ENCODE measurements around the gene STKLD1.

Gene STKLD1

GRCh38 chr9:133417541-133418461 lies 41.6 kb downstream of the STKLD1 start, which contains the start of gene REXO4:
REXO4 (minus strand) TSS chr9:133418010; CDS start chr9:133417844, 166 bp downstream.
- DNase-seq (ENCODE audit: low read depth) = peak; percentile 71

- no peak for DNase-seq (ENCODE audit: low read depth)
Observed at GRCh38 chr9:133419005-133419404, 42.8 kb downstream of the STKLD1 start.

DNA sequence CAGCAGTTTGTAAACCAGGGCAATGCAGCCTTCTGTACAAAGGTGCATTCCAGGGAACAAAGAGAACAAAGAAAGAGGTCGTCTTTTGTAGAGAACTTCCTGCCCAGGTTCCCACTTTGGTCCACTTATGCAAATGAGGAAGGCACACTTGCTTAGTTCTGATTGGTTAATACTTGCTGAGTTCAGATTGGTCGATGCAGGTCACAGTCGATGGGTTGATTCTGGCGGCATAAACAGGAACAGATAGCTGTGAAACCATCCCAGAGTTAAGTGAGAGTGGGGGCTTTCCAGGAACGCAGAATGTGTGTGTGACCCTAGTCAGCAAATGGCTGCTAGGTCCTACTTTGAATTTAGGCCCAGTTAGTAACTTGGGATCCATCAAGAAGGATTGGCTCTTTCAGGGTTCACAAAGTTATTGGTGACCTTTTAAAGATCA lies 44.2 kb downstream of the STKLD1 start:
- DNase-seq (ENCODE audit: low read depth) = no peak

- no peak for DNase-seq (ENCODE audit: low read depth)
Observed at GRCh38 chr9:133421615-133422542, 45.7 kb downstream of the STKLD1 start, which contains the start of gene ADAMTS13. ADAMTS13 (plus strand) TSS chr9:133422367; CDS start chr9:133422444, 77 bp downstream.

- no peak for DNase-seq (ENCODE audit: low read depth)
Observed at GRCh38 chr9:133423216-133423615, 47.0 kb downstream of the STKLD1 start.

DNA sequence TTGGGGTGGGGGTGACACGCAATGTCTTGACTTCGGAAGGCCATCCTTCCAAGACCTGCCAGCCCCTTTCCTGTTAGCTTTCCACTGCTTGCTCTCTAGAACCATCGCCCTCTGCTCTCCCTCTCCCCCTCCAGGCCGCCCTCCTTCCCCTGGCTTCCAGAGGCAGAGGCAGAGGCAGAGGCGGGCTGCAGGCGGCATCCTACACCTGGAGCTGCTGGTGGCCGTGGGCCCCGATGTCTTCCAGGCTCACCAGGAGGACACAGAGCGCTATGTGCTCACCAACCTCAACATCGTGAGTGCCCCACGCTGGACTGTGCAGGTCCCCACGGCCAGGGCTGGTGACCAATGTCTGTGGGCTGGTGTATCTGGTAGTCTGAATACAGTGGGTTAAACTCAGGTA lies 48.0 kb downstream of the STKLD1 start:
- no peak for DNase-seq (ENCODE audit: low read depth)

- no peak for DNase-seq (ENCODE audit: low read depth)
Observed at GRCh38 chr9:133425049-133425632, 49.0 kb downstream of the STKLD1 start.

DNA sequence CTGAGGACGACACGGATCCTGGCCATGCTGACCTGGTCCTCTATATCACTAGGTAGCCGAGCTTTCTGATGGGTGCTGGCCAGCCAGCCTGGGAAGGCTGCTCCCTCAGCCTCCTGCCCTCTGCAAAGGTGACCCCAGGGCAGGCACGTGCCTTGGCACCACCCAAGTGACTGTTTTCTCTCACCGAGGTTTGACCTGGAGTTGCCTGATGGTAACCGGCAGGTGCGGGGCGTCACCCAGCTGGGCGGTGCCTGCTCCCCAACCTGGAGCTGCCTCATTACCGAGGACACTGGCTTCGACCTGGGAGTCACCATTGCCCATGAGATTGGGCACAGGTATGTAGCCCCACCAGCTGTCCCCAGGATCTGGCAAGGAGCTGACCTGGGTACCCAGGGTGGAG lies 49.8 kb downstream of the STKLD1 start:
- DNase-seq (ENCODE audit: low read depth) = no peak

GRCh38 chr9:133427658-133428348 lies 51.6 kb downstream of the STKLD1 start:
- no peak for DNase-seq (ENCODE audit: low read depth)

DNA sequence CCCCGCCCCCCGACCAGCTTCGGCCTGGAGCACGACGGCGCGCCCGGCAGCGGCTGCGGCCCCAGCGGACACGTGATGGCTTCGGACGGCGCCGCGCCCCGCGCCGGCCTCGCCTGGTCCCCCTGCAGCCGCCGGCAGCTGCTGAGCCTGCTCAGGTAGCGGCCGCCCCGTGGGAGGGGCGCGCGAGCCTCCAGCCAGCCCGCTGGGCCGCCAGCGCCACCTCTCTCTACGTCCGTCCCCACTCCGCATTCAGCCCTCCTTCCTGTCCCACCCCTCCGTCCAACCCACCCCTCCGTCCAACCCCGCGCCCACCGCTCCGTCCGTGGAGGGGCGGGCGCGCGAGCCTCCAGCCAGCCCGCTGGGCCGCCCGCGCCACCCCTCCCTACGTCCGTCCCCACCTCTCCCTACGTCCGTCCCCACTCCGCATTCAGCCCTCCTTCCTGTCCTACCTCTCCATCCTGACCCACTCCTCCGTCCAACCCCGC lies 52.5 kb downstream of the STKLD1 start:
- DNase-seq (ENCODE audit: low read depth) = no peak

- DNase-seq (ENCODE audit: low read depth) = no peak
Observed at GRCh38 chr9:133429214-133429613, 53.0 kb downstream of the STKLD1 start.

- DNase-seq (ENCODE audit: low read depth) = no peak
Observed at GRCh38 chr9:133429641-133430161, 53.5 kb downstream of the STKLD1 start.

GRCh38 chr9:133430244-133430643 lies 54.1 kb downstream of the STKLD1 start:
- DNase-seq (ENCODE audit: low read depth) = no peak

GRCh38 chr9:133433351-133433843 lies 57.2 kb downstream of the STKLD1 start:
- no peak for DNase-seq (ENCODE audit: low read depth)

DNA sequence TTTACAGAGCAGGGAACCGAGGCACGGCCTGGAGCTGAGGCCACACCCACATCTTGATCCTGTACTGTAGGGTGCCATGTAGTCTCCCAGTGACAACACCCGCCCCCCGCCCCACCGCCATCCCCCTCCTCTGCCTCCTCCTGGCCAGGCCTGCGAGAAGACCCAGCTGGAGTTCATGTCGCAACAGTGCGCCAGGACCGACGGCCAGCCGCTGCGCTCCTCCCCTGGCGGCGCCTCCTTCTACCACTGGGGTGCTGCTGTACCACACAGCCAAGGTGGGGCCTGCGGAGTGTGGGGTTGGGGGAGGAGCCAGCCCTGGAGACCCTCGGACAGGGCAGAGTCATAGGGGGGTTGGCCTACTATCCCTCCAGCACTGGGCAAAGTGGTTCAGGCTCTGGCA lies 60.5 kb downstream of the STKLD1 start:
- no peak for DNase-seq (ENCODE audit: low read depth)

GRCh38 chr9:133437753-133438531 lies 61.8 kb downstream of the STKLD1 start:
- DNase-seq (ENCODE audit: low read depth) = no peak

- DNase-seq (ENCODE audit: low read depth) = no peak
Observed at GRCh38 chr9:133439337-133439736, 63.2 kb downstream of the STKLD1 start.

DNA sequence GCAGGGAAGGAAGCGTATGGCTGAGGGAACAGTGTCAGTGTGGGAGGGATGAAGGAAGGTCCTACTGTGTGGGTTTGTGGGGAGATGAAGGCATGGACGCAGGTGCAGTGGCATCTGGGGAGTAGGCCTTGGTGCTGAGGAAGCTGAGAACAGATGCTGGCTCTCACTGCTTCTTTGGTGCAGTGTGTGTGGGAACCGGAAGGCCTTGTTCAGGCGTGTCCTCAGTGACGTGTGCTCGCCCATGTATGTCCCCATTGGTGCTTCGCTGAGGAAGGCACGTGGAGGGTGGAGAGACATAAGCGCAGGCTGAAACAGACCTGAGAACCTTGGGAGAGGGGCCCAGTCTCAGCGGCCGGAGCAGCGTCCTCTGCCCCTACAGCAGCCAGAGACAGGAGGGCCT lies 64.7 kb downstream of the STKLD1 start:
- DNase-seq (ENCODE audit: low read depth) = no peak

DNA sequence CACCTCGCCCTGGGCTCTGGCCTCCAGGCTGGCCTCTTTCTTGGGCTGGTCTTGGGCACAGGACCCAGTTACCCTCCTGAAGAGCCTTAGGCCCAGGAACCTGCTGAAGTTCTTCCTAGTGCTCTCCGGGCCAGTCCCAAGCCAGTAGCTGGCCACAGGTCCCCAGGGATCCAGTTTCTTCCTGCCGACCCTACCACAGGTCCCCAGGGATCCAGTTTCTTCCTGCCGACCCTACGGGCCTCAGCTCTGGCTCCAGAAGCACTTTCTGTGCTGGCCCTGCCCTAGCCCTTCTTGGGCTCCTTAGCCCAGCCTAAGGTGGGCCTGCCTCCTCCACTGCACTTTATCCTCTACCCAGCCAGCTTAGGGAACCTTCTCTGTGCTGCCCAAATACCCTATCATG lies 65.4 kb downstream of the STKLD1 start:
- no peak for DNase-seq (ENCODE audit: low read depth)

DNA sequence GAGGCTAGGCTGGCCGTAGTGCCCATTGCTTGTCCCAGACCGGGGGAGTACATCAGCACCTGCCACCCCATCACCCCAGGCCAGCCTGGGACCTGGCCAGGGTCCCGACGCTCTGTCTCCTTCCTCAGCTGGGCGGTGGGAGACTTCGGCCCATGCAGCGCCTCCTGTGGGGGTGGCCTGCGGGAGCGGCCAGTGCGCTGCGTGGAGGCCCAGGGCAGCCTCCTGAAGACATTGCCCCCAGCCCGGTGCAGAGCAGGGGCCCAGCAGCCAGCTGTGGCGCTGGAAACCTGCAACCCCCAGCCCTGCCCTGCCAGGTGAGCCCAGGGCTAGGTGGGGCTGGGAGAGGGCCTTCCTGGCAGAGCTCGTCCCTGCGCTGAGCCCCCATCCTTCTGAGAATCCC lies 67.1 kb downstream of the STKLD1 start:
- no peak for DNase-seq (ENCODE audit: low read depth)

All from fibroblast of the conjunctiva (primary cell).